ENCODE data around the gene NFASC.

NFASC gene

GRCh38 chr1:204889681-204890383 lies 19.2 kb downstream of the NFASC start:
- no peak overlapping the region for H3K27ac ChIP-seq (ENCODE audit: low read depth, low read length)
- H3K27me3 ChIP-seq (ENCODE audit: control insufficient read depth, low read length), result peaks cover 61% of the 10 kb centered on the region
- H3K4me1 ChIP-seq (ENCODE audit: control insufficient read depth, low read length), result no peaks in the 10 kb centered on the region
- H3K4me2 ChIP-seq (ENCODE audit: low read length), result no peak overlapping the region
- no peaks in the 10 kb centered on the region for H3K9me2 ChIP-seq (replicated peaks; ENCODE audit: control insufficient read depth, low read length)
- no peak overlapping the region for H3K4me3 ChIP-seq (ENCODE audit: low read length)
- no peaks in the 10 kb centered on the region for H3K79me2 ChIP-seq (ENCODE audit: control insufficient read depth, low read length)
- H3K9me3 ChIP-seq (ENCODE audit: control insufficient read depth, insufficient read depth, low read length), result no peaks in the 10 kb centered on the region
- H3F3A ChIP-seq (ENCODE audit: control insufficient read depth, insufficient read depth), result no peaks in the 10 kb centered on the region
- TF ChIP-seq EZH2phosphoT487 (IDR thresholded peaks at IDR 0.05; ENCODE audit: borderline replicate concordance, low read length), result no peak
- TF ChIP-seq CTCF (IDR thresholded peaks at IDR 0.05; ENCODE audit: low read depth, low read length, poor library complexity, severe bottlenecking), result no peak
- no peaks in the 10 kb centered on the region for H3K36me3 ChIP-seq (ENCODE audit: control insufficient read depth, low read length)
- no peaks in the 10 kb centered on the region for H4K20me1 ChIP-seq (ENCODE audit: control insufficient read depth, insufficient read depth, low read depth, low read length)

- no peaks in the 10 kb centered on the region for H3K4me1 ChIP-seq (ENCODE audit: control insufficient read depth, low read length)
- H3K4me3 ChIP-seq (ENCODE audit: low read length), result no peak overlapping the region
- no peaks in the 10 kb centered on the region for H3K9me2 ChIP-seq (replicated peaks; ENCODE audit: control insufficient read depth, low read length)
- no peaks in the 10 kb centered on the region for H3K79me2 ChIP-seq (ENCODE audit: control insufficient read depth, low read length)
- no peaks in the 10 kb centered on the region for H3K9me3 ChIP-seq (ENCODE audit: control insufficient read depth, insufficient read depth, low read length)
- H4K20me1 ChIP-seq (ENCODE audit: control insufficient read depth, insufficient read depth, low read depth, low read length), result no peaks in the 10 kb centered on the region
- H3K4me2 ChIP-seq (ENCODE audit: low read length), result no peak overlapping the region
- no peak overlapping the region for H3K27ac ChIP-seq (ENCODE audit: low read depth, low read length)
- no peak for TF ChIP-seq CTCF (IDR thresholded peaks at IDR 0.05; ENCODE audit: low read depth, low read length, poor library complexity, severe bottlenecking)
- no peak for TF ChIP-seq EZH2phosphoT487 (IDR thresholded peaks at IDR 0.05; ENCODE audit: borderline replicate concordance, low read length)
- H3K36me3 ChIP-seq (ENCODE audit: control insufficient read depth, low read length), result no peaks in the 10 kb centered on the region
- peaks cover 70% of the 10 kb centered on the region for H3K27me3 ChIP-seq (ENCODE audit: control insufficient read depth, low read length)
- no peaks in the 10 kb centered on the region for H3F3A ChIP-seq (ENCODE audit: control insufficient read depth, insufficient read depth)
Measured at GRCh38 chr1:204891860-204892259, 21.2 kb downstream of the NFASC start.

GRCh38 chr1:204894031-204894430 lies 23.4 kb downstream of the NFASC start:
- H3K9me2 ChIP-seq (replicated peaks; ENCODE audit: control insufficient read depth, low read length), result no peaks in the 10 kb centered on the region
- no peaks in the 10 kb centered on the region for H4K20me1 ChIP-seq (ENCODE audit: control insufficient read depth, insufficient read depth, low read depth, low read length)
- TF ChIP-seq CTCF (IDR thresholded peaks at IDR 0.05; ENCODE audit: low read depth, low read length, poor library complexity, severe bottlenecking) (no peak), EZH2phosphoT487 (IDR thresholded peaks at IDR 0.05; ENCODE audit: borderline replicate concordance, low read length) (no peak)

More at GRCh38 chr1:204894031-204894430, 23.4 kb downstream of the NFASC start:
- H3K27me3 ChIP-seq (ENCODE audit: control insufficient read depth, low read length), result peaks cover 57% of the 10 kb centered on the region
- no peak overlapping the region for H3K27ac ChIP-seq (ENCODE audit: low read depth, low read length)
- no peak overlapping the region for H3K4me3 ChIP-seq (ENCODE audit: low read length)
- H3F3A ChIP-seq (ENCODE audit: control insufficient read depth, insufficient read depth), result no peaks in the 10 kb centered on the region
- no peak overlapping the region for H3K4me2 ChIP-seq (ENCODE audit: low read length)
- H3K9me3 ChIP-seq (ENCODE audit: control insufficient read depth, insufficient read depth, low read length), result no peaks in the 10 kb centered on the region
- H3K36me3 ChIP-seq (ENCODE audit: control insufficient read depth, low read length), result no peaks in the 10 kb centered on the region
- H3K4me1 ChIP-seq (ENCODE audit: control insufficient read depth, low read length), result no peaks in the 10 kb centered on the region
- no peaks in the 10 kb centered on the region for H3K79me2 ChIP-seq (ENCODE audit: control insufficient read depth, low read length)
